IPS DF 4.7 (cell line): ENCODE measurements around the gene DCDC2.
A peak's percentile ranks its signal among the peaks of the same experiment; 100 is the strongest.
"Not testable (repeated sequence)": the region's sequence is repeated elsewhere in the genome, so short reads cannot be mapped to it uniquely, and the experiment has no call there.

ENCODE experiments used
- DNase-seq: peaks from one replicate; pipeline ENCODE4 v3.0.0-alpha.2; 2013; ENCODE audit warnings: low spot score; ENCODE audit errors: extremely low read depth

DCDC2 gene

DNA sequence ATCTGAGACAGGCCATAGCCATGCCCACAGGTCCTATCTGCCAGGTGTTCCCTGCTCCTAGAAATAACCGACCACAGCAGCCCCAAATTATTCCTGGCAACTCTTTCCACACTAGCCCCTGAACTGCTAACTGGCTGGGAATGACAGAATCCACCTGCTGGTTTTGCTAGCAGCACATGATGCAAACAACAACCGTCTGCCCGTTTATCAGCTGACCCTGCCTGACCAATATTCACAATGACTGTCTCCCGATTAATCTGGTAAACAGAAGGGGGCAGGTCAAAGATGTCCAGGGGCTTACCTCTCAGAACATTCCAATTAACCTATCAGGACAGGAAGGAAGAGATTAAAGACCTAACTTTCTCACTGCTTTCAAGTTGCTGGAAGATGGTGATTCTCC is 130.3 kb downstream of the DCDC2 start:
- no peak for DNase-seq

DNA sequence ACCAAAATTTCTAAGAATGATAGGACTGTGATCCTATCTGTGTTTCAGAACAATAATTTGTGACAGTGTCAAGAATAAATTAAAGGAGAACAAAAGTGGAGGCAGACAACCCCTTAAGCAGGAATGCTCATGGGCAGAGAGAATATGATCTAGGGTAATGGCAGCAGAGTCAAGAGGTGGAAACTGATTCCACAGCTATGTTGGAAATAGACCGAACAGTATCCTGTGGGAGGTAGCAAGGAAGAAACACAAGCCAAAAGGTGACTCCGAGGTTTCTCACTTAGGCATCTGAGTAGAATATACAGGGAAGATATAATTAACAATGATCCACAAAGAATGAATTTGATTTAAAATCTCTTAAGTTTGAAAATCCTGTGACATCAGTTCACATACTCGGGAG is 131.3 kb downstream of the DCDC2 start:
- no peak for DNase-seq

DNA sequence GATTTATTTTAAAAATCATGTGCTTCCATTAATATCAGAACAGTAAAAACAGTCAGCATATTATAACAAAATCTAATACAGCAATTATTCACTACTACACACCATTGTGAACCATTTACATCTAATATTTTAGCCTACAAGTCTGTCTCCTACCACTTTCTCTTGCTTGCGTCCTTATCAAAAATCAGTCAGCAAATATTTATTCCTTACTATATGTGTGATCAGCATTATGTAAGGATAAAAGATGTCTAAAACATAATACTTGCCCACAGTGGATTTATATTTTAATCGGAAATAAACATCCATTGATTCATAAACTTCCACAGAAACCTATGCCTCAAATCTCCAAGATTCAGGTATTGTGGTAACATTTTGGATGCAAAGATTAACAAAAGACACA is 132.0 kb downstream of the DCDC2 start:
- DNase-seq: no peak

DNA sequence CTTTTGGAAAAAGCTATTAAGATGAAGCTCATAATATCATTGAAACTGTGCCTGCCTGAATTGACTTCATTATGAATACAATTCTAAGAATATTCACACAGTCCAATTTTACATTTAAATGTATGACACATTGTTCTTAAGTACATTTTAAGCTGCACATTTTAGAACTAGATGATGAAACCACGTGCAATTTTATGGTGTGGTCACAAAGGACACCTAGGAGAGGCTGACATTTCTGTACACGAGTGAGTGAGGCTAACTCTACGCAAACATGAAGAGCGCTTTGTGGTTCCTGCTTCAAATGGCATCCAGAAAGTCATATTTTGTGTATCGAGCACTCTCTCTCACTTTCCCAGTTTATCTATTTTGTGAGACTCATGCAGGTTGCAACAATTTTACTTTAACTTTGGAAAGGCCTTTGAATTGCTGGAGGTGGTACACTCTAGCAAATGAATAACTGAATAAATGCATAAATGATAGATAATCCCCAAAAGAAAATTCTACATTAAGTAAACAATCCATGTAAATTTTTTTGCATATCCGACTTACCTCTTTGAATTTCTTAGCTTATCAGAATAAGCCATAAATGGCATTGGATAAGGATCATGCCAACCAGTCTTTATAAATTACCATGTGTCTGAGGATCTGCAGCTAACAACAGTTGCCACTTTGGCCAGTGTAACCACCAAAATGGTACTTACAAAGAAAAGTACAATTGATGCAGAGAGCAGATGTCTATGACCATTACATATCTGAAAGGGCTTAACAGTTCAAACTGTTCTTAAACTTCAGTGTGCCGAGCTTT is 134.5 kb downstream of the DCDC2 start:
- DNase-seq: no peak

DNA sequence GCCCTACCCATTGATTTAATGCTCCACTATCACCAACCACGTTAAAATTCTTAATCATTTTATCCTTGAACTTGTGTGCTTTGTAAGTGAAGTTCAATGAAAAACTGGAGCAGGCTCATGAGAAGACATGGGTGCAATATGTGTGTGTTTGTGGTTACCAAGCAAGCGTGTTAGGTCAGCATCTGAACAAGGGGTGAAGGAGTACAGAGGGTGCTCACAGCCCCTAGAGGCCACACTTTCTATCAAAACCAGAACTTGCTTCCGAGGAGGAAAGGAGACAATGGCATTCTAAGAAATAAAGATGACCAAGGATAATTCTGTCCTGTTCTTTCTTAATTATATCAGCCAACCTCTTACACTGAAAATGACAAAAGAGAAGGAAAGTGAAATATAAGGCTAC is 138.2 kb downstream of the DCDC2 start:
- no peak for DNase-seq

DNA sequence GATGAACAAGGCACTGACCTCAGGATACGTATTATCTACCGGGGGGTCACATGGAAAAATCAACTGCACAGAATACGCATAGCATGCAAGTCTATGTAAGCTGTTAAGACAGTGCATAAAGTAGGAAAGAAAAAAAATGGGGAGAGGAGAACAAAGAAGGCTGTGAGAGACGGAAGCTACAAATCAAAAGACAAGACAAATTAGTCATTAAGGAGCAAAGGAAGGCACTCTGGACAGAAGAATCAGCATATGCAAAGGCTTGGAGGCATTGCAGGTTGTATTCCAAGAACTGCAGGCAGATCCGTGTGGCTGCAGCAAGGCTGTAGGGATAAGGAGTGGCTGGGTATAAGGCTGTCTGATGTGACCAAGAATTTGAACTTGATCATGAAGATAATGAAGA is 142.9 kb downstream of the DCDC2 start:
- no peak for DNase-seq

DNA sequence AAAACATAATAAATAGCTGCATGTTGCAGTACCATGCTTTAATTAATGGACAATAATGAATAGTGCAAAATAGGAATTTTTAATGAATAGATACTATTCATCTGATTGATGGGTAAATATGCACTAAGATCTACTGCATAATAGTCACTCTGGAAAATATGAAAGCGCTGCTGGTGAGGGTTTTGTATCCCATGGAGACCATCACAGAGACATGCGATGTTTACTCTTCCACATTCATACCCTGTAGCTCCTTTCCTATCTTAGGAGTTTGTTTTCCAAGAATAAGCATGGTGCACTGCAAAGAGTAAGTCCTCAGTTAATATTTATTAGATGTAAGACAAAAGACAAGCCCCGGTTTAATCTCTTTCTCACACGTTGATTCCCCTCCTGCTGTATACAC is 150.4 kb downstream of the DCDC2 start:
- DNase-seq: no peak

DNA sequence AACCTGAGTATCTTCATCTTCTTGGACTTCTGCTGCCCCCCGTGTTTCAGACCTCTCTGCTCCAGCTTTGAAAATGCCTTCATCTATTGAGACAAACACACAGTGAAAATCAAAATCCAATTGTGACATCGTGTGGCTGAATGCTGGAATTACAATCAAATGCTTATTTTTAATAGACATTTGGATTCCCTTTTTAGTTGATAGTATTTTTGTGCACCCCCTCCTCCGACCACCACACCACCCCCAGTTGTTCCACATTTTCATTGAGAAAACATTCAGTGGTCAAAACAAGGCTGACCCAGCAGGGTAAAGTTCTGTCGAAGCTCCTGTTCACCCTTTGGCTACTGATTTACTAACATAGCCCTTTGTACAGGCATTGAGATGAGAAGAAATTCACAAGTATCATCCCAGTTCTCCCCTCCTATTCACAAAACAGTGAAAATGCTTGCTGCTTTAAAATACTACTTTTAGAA is 152.8 kb downstream of the DCDC2 start:
- peak; percentile 30 for DNase-seq

DNA sequence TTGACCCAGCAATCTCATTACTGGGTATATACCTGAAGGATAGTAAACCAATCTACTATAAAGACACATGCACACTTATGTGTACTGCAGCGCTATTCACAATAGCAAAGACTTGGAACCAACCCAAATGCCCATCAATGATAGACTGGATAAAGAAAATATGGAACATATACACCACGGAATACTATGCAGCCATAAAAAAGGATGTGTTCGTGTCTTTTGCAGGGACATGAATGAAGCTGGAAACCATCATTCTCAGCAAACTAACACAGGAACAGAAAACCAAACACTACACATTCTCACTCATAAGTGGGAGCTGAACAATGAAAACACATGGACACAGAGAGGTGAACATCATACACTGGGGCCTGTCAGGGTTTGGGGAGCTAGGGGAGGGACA is 153.7 kb downstream of the DCDC2 start:
- not testable (repeated sequence) for DNase-seq

DNA sequence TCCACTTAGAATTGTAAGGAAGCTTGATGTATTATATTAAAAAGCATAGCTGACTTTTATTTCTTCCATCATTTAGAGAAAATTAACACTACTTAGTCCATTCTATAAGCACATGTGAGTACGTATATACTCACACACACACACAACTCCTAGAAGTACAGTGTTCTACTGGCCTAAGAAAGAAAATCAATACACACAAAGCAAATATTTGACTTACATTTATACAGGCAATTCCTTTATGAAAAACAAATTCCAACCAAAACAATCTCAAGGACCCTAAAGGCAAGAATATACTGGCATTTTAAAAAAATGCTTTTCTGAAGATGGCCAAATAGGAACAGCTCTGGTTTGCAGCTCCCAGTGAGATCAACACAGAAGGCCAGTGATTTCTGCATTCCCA is 160.0 kb downstream of the DCDC2 start:
- no peak for DNase-seq

DNA sequence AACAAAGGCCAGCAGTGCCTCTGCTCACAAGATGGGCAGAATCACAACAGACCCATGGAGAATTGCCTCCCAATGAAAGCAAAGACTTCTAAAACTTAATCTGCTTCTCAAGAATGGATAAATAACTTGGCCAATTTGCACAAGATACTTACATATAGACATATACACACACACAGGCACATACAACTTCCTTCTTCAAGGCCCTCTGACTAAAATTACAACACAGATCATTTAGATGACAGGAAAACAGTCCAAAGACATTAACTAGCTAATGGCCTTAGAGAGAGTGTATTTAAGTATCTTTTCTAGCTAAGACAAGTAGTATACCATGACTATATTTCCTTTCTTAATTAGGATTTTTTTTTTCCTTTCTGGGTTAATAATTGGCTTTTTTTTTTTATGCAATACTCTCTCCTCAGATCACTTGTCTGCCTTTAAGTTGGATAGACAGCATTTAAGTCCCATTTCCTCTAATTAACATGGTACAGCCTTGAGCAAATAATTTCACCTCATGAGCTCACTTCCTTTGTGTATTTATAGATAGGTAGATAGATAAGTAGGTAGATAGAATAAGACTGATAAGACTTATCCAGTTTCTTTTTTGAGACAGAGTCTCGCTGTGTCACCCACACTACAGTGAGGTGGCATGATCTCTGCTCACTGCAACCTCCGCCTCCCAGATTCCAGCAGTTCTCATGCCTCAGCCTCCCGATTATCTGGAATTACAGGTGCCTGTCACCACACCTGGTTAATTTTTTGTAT is 161.8 kb downstream of the DCDC2 start:
- DNase-seq: no peak

DNA sequence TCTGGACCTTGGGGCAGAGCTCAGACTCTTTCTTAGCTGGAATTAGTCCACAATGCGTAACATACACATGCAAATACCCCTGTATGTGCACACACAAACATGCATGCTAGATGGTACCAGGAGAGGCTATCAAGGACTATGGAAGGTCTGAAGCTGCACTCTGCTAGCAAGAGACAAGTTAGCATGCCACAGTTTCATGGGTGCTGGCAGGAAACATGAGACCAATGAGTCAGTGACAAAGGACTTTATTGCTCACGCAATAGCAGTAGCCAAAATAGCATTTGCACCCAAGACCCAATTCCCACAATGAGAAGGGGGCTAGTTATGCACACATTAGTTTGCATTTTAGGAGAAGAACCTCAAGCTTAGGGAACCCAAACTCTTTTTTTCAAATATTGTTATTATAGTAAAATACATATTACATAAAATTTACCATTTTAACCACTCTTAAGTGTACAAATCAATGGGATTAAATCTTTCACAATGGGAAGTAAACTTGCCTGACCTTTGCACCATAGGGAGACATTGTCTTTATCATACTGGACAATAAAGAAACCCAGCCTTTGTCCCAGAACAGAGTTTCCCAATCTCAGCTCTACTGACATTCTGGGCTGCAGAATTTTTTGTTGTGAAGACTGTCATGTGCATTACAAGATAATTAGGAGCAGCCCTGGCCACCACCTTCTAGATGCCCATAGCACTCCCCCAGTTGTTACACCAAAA is 162.7 kb downstream of the DCDC2 start:
- no peak for DNase-seq

DNA sequence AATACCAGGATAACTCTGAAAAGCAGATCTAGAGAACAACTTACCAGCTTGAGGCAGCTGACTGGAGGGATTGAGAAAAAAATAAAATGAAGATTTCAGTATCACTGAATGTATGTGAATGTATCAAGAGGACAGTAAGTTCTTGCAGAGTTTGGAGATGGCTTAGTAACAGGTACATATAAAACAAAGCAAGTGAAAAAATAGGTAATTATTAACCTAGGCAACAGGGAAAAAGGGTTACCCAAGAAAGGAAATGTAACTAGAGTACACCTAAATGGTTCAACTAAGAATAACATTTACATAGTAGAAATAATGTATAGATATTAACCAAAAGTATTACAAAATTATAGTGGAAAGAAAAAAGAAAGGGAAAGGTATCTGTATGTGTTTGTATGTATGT is 164.5 kb downstream of the DCDC2 start:
- DNase-seq: no peak

DNA sequence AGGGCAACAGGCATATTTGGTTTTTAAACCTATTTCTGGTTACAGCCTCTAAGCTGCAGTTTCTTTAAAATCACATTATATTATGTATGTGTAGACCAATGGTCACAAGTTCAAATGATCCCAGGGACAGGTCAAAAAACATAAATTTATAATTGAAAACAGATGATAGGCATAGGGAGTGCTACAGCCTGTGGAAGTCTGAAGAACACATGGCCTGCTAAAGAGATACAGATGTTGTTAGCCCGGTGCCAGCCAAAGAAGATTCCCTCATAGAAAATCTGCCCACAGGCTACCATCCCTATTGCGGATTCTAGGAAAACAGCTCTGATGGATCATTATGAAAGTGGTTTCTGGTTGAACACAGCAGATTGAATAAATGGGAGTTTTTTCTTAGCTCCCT is 166.5 kb downstream of the DCDC2 start:
- no peak for DNase-seq

DNA sequence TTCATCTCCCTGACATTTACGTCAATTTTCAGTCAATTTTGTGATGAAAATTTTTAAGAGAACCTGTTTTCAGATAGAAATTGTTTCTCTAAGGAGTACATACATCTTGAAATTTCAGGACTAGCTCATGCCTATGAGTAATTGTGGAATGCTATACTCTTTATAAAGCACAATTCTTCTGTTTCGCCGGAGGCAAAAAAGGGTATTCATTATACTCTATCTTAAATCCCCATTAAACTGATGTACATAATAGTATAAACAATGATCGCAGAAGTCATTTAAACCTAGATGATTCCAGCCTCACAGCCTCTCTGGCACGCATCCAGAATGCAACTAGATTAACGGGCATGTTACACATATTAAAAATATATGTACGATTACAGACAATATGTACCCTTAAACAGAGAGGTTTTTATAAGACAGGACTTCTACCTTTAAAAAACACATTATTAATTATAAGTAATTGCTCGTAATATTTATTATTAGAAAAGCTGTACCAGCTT is 169.2 kb downstream of the DCDC2 start:
- DNase-seq: no peak

DNA sequence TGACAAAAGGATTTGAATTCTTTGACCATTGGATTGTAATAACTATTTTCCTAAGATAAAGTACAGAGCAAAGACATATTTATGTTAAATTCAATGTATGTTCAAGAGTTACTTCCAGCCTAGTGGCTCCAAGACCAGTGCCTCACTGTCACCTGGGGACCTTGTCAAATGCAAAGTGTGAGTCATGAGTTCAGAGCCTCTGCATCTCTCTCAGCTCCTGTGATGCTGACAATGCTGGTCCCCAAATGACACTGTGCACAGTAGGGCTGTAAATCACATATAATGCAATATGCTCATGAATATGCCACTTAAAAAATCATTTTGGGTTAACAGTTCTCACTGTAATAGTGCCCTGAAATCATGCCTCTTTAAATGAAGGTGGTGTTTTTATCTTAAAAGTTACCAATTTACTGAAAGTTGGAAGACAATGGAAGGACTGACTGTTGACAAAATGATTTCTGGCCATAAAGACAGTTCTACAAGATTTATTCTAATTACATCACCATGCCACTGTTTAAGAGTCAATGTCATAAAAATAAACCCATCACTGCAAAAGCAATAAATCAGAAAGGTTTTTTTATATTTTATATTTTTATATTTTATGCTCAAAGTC is 169.8 kb downstream of the DCDC2 start:
- DNase-seq: no peak

DNA sequence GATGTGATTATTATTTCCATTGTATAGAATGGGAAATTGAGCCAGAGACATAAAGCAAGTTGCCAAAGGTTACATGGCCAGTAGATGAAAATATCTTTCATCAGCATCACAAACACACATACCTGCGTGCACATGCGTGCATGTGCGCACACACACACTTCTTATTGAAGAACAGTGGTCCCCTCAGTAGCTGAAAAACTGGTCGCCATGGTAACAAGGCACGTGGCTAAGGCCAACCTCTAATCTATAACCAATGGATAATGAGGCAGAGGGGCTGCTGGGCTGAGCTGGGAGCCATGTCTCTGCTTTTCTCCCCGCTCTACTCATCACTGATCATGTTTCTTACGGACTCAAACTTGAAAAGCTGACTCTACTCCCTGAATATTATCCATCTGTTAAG is 171.5 kb downstream of the DCDC2 start:
- DNase-seq: no peak

DNA sequence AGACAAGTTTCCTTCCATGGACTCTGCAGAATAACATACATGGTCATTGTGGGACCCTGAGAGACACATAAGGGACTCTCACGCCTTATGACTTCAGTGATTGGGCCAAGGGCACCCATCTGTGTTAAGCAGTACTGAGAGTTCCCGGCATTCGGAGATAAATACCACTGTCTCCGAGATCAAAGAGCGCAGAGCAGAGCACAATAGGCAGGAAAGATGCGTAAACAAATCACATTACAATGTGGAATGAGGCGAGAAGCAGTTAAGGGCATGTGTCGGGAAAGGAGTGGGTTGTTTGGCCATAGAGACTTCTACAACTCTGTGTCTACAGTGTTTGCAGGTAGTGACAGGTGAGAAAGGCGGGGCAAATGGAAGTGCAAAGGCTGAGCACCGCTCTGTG is 174.3 kb downstream of the DCDC2 start:
- no peak for DNase-seq

DNA sequence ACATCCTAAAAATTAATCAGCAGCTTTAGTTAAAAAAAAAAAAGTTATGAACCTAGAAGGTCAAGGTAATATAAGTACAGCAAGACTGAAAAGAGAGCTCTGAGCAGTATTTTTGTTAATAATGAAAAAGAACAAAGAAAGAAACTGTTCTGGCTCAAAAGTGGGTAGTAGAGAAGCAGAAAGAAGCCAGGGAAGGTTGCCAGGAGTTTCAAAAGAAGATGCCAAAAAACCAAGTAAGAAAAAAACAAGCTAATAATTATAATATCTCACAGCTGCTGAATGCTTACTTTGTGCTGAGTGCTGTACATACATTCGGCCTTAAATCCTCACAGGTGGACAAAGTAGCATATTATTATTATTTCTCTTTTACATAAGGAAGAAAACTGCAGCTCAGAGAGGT is 200.0 kb downstream of the DCDC2 start:
- DNase-seq: no peak

DNA sequence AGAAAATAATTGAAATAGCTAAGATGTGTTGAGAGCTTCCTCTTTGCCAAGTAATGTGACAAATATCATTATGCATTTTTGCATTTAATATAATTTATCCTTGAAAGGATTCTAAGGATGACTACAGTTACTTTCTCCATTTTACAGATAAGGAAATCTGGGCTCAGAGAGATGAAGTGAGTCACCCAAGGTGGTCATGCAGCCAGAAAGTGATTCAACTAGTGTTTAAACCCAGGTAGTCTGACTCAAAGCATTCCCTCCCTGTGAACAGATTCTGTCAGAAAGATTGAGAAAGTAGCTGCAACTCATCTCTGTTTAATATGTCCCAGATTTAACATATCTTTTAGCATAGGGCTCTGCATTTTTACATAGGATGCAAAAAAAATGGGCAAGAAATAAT is 203.7 kb downstream of the DCDC2 start:
- DNase-seq: no peak

DNA sequence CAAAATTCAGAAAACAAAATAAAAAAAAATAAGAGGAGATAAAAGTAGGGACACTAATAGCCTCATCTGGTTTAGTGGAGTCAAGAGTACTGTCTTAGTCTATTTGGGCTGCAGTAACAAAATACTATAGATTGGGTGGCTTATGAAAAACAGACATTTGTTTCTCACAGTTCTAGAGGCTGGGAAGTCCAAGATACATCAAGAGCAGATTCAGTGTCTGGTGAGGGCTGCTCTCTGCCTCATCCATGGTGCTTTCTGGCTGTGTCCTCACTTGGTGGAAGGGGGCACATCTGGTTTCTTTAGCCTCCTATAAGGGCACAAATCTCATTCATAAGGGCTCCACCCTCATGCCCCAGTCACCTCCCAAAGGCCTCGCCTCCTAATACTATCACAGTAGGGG is 205.8 kb downstream of the DCDC2 start:
- no peak for DNase-seq

DNA sequence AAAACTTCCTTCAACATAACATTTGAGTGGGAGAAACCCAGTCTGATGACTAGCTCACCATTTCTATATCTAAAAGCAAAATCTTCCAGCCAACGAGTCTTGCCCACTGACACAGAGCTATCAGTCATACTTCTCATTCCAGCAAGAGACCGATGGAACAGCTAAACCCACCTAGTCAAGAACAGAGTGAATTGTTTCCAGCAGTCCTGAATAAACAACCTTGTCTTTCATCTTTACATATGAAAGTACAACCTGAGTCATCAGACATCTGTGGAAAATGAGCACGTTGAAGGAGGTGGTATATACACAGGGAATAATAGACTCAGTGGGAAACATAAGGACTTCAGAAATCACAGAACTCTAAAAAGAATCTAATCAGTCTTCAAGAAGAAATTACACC is 208.0 kb downstream of the DCDC2 start:
- no peak for DNase-seq
